DND-41 (cell line): ENCODE measurements around the gene HTT.

Source experiments
- CTCF ChIP-seq: IDR thresholded peaks from 2 replicates; pipeline ENCODE4 v1.5.1; 2012; ENCODE audit warnings: borderline replicate concordance, low read length, moderate library complexity, mild to moderate bottlenecking; ENCODE audit not compliant: poor library complexity, severe bottlenecking; ENCODE audit errors: extremely low read depth
- EZH2 ChIP-seq: IDR thresholded peaks from 3 replicates; pipeline ENCODE4 v1.6.1; 2012; ENCODE audit warnings: borderline replicate concordance, low read depth, mild to moderate bottlenecking, moderate library complexity, low read length, inconsistent platforms; ENCODE audit not compliant: severe bottlenecking

- TF ChIP-seq CTCF: no peak
- TF ChIP-seq EZH2: no peak
Measured at GRCh38 chr4:3121596-3121995, 47.1 kb downstream of the HTT start.
